Mesendoderm (in vitro differentiated cells): ENCODE measurements around the gene CPNE5.

Experiments
- DNase-seq: peaks from one replicate; pipeline ENCODE4 v3.0.0; 2013
- H2AK5ac ChIP-seq: 2 replicates; pipeline ENCODE4 v1.6.1; 2013; ENCODE audit warnings: low read length, inconsistent platforms
- H2BK120ac ChIP-seq: 2 replicates; pipeline ENCODE4 v1.6.1; 2013; ENCODE audit warnings: low read depth, mild to moderate bottlenecking, low read length, moderate library complexity, mixed read lengths
- H2BK15ac ChIP-seq: replicated peaks from 2 replicates; pipeline ENCODE4 v1.6.1; 2013; ENCODE audit warnings: low read depth, mild to moderate bottlenecking, moderate library complexity
- H2BK5ac ChIP-seq: 2 replicates; pipeline ENCODE4 v1.6.1; 2013; ENCODE audit warnings: low read length, inconsistent platforms
- H3K18ac ChIP-seq: 2 replicates; pipeline ENCODE4 v1.6.1; 2013; ENCODE audit warnings: mild to moderate bottlenecking, low read length, mixed read lengths
- H3K23ac ChIP-seq: one replicate; pipeline ENCODE4 v1.6.1; 2013; ENCODE audit warnings: low read length
- H3K27ac ChIP-seq: 2 replicates; pipeline ENCODE4 v1.5.1; 2013; ENCODE audit warnings: low read depth, mild to moderate bottlenecking, inconsistent platforms, low read length, moderate library complexity
- H3K27me3 ChIP-seq: 2 replicates; pipeline ENCODE4 v1.6.1; 2013; ENCODE audit warnings: low read length, control low read depth, mild to moderate bottlenecking, inconsistent platforms; ENCODE audit not compliant: insufficient read depth, poor library complexity
- H3K36me3 ChIP-seq: 2 replicates; pipeline ENCODE4 v1.6.1; 2013; ENCODE audit warnings: low read length, inconsistent platforms; ENCODE audit not compliant: control insufficient read depth, insufficient read depth
- H3K4ac ChIP-seq: one replicate; pipeline ENCODE4 v1.6.1; 2013; ENCODE audit warnings: low read depth, mild to moderate bottlenecking, low read length, moderate library complexity
- H3K4me1 ChIP-seq: 2 replicates; pipeline ENCODE4 v1.6.1; 2013; ENCODE audit warnings: low read depth, low read length, inconsistent platforms; ENCODE audit not compliant: control insufficient read depth
- H3K4me2 ChIP-seq: 2 replicates; pipeline ENCODE4 v1.6.1; 2013; ENCODE audit warnings: low read length
- H3K4me3 ChIP-seq: 2 replicates; pipeline ENCODE4 v1.5.1; 2013; ENCODE audit warnings: mild to moderate bottlenecking, low read length
- H3K56ac ChIP-seq: one replicate; pipeline ENCODE4 v1.6.1; 2013; ENCODE audit warnings: low read length
- H3K79me1 ChIP-seq: 2 replicates; pipeline ENCODE4 v1.6.1; 2013; ENCODE audit warnings: low read length, inconsistent platforms
- H3K79me2 ChIP-seq: 2 replicates; pipeline ENCODE4 v1.6.1; 2013; ENCODE audit warnings: mild to moderate bottlenecking, low read length; ENCODE audit not compliant: control insufficient read depth, insufficient read depth
- H3K9ac ChIP-seq: 2 replicates; pipeline ENCODE4 v1.6.1; 2013; ENCODE audit warnings: low read length, inconsistent platforms
- H4K5ac ChIP-seq: one replicate; pipeline ENCODE4 v1.6.1; 2013; ENCODE audit warnings: low read length
- H4K8ac ChIP-seq: one replicate; pipeline ENCODE4 v1.6.1; 2013; ENCODE audit warnings: low read depth, mild to moderate bottlenecking, control low read depth, low read length, moderate library complexity
- WGBS: extraction: QIAGEN DNeasy Blood & Tissue Kit; methylation state at CpG from one replicate; pipeline ENCODE4 v1.1.7; 2013; ENCODE audit warnings: low lambda C conversion rate, missing lambda C conversion rate; ENCODE audit not compliant: insufficient coverage; ENCODE audit errors: extremely low coverage; 5-methylcytosine and 5-hydroxymethylcytosine counted together

CPNE5 gene

DNA sequence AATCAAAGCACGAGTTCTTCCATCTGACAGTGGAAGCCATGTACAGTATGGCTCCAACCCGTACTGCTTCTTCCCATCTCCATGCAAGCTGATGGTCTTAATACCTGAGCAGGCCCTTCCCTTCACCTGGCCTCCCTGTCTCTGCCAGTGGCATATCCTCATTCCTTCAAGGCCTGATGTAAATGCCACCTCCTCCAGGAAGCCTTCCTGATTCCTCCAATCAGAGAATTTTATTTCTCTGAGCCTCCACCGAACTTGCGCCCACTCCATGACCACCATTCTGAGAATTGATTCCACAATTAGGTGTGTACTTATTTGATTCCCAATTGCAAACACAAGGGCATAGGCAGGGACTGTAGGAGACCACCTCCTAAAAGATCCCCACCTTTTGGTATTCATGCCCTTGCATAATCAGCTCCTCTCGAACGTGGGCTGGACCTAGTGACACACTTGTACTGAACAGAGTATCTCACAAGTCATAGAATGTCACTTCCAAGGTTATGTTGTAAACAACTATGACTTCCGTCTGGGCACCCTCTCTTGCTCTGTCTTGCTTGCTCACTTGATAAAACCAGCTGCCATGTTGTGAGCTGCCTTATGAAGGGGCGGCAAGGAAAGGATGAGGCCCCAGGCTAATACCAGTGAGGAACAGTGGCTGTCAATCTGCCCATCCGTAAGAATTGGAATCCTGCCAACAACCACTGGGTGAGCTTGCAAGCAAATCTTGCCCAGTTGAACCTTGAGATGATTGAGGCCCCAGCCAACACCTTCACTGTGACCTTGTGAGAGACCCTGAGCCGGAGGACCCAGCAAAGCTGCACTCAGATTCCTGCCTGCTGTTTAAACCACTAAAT, 38.8 kb downstream of the CPNE5 start:
- Histone ChIP-seq H2BK15ac (no peak overlapping the region), H2AK5ac (no peak overlapping the region), H3K18ac (no peak overlapping the region), H3K56ac (no peak overlapping the region), H3K27ac (no peak overlapping the region), H3K27me3 (no peaks in the 10 kb centered on the region), H2BK5ac (no peak overlapping the region), H4K8ac (no peak overlapping the region), H2BK120ac (no peak overlapping the region), H3K23ac (no peak overlapping the region), H3K9ac (no peak overlapping the region), H3K79me1 (no peaks in the 10 kb centered on the region), H3K79me2 (no peaks in the 10 kb centered on the region), H3K4me3 (no peak overlapping the region), H3K4me1 (no peaks in the 10 kb centered on the region), H3K4ac (no peak overlapping the region), H3K4me2 (no peak overlapping the region), H4K5ac (no peak overlapping the region), H3K36me3 (no peaks in the 10 kb centered on the region)
- DNase-seq = no peak
- no CpG with 5 or more reads among the region's 10 CpGs for WGBS

DNA sequence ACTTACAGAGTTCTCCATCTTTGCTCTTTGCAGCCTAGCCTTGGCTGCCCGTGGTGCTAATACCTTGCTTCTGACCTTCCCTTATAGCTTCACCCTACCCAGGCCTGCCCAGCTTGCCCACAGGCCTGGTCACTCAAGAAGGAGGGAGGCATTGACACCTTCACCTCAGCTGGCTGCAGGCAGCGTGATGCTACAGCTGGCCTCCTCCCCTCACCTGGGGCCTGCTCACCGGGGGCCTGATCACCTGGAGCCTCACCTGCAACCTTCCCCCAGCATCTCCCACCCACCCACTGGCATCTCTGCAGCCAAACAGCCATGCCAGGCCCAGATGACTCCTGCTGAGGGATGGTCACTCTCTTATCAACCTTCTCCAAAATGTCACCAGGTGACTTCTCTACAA, 40.4 kb downstream of the CPNE5 start:
- Histone ChIP-seq H3K27ac (no peak overlapping the region), H3K4ac (no peak overlapping the region), H3K4me2 (no peak overlapping the region), H3K9ac (no peak overlapping the region), H4K8ac (no peak overlapping the region), H3K4me3 (no peak overlapping the region), H4K5ac (no peak overlapping the region), H2BK15ac (no peak overlapping the region), H3K27me3 (no peaks in the 10 kb centered on the region), H3K79me1 (no peaks in the 10 kb centered on the region), H3K56ac (no peak overlapping the region), H3K18ac (no peak overlapping the region), H3K79me2 (no peaks in the 10 kb centered on the region), H3K4me1 (peaks cover 1% of the 10 kb centered on the region), H2BK5ac (no peak overlapping the region), H3K36me3 (no peaks in the 10 kb centered on the region), H3K23ac (no peak overlapping the region), H2BK120ac (no peak overlapping the region), H2AK5ac (no peak overlapping the region)
- DNase-seq = no peak
- WGBS = no CpG with 5 or more reads among the region's 3 CpGs

DNA sequence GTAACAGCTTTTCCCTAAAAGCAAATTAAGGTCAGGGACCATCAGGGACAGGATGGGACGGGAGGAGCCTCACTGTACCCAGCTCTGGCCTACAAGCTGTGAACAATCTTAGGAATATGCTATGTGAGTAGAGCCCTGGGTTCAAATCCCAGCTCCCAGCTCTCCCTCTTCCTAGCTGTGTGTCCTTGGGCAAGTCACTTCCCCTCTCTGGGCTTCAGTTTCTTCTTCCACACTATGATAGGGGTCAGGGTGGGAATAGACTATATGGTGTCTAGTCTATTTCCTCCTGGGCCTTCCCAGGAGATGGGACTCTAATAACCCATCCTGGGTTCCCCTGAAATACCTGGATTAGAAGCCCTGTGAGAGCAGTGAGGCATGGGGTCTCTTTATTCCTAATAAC, 41.6 kb downstream of the CPNE5 start:
- H4K5ac ChIP-seq = no peak overlapping the region
- no peak overlapping the region for H2AK5ac ChIP-seq
- no peaks in the 10 kb centered on the region for H3K79me1 ChIP-seq
- no peak overlapping the region for H3K4ac ChIP-seq
- H3K4me1 ChIP-seq = peaks cover 2% of the 10 kb centered on the region
- no peaks in the 10 kb centered on the region for H3K36me3 ChIP-seq
- DNase-seq = no peak
- no peak overlapping the region for H2BK120ac ChIP-seq
- H3K4me2 ChIP-seq = no peak overlapping the region
- no peak overlapping the region for H4K8ac ChIP-seq
- no peak overlapping the region for H3K9ac ChIP-seq
- no CpG with 5 or more reads among the region's 1 CpG for WGBS
- H3K23ac ChIP-seq = no peak overlapping the region
- H3K4me3 ChIP-seq = no peak overlapping the region
- H3K27me3 ChIP-seq = no peaks in the 10 kb centered on the region
- H3K79me2 ChIP-seq = no peaks in the 10 kb centered on the region
- no peak overlapping the region for H3K18ac ChIP-seq
- no peak overlapping the region for H3K56ac ChIP-seq
- no peak overlapping the region for H3K27ac ChIP-seq
- H2BK15ac ChIP-seq = no peak overlapping the region
- no peak overlapping the region for H2BK5ac ChIP-seq

DNA sequence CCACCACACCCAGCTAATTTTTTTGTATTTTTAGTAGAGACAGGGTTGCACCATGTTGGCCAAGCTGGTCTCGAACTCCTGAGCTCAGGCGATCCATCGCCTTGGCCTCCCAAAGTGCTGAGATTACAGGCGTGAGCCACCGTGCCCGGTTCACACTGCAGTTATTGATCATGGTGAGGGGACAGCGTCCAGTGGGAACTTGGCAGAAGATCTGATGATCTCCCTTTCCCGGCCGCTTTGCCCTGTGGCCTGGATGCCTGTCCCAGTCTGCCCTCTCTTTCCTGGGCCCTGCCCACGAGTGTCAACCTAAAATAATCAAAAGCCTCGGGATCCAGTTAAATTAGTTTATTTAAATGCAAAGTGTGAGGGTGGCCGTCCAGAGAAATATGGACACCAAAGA, 42.2 kb downstream of the CPNE5 start:
- WGBS = no CpG with 5 or more reads among the region's 12 CpGs
- no peak overlapping the region for H2BK120ac ChIP-seq

DNA sequence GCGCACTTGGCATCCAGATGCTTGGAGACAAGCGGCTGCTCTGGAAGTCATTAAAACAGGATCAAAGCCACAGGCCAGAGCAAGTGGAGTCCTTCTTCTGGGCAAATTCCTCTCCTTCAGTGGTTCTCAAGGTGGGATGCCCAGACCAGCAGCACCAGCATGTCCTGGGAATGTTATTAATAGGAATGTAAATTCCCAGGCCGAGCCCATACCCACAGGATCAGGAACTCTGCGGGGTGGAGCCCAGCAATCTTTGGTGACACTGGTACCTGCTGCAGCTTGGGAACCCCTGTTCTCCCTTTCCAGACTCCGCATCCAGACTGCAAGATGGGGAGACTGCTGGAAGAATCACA, 44.6 kb downstream of the CPNE5 start:
- Histone ChIP-seq H3K79me2 (no peaks in the 10 kb centered on the region), H2BK15ac (no peak overlapping the region), H3K9ac (no peak overlapping the region), H3K23ac (no peak overlapping the region), H3K27ac (no peak overlapping the region), H2BK120ac (no peak overlapping the region), H3K79me1 (no peaks in the 10 kb centered on the region), H3K4me3 (no peak overlapping the region), H3K4me1 (peaks cover 2% of the 10 kb centered on the region), H4K8ac (no peak overlapping the region), H3K36me3 (no peaks in the 10 kb centered on the region), H2AK5ac (no peak overlapping the region), H4K5ac (no peak overlapping the region), H3K27me3 (no peaks in the 10 kb centered on the region), H3K4ac (no peak overlapping the region), H2BK5ac (no peak overlapping the region), H3K4me2 (no peak overlapping the region), H3K56ac (no peak overlapping the region), H3K18ac (no peak overlapping the region)
- no peak for DNase-seq
- no CpG with 5 or more reads among the region's 5 CpGs for WGBS

More for the DNA sequence above, 42.2 kb downstream of the CPNE5 start:
- H4K5ac ChIP-seq = no peak overlapping the region
- DNase-seq = no peak
- no peaks in the 10 kb centered on the region for H3K79me2 ChIP-seq
- H3K18ac ChIP-seq = no peak overlapping the region
- H3K56ac ChIP-seq = no peak overlapping the region
- no peak overlapping the region for H4K8ac ChIP-seq
- no peak overlapping the region for H2AK5ac ChIP-seq
- H3K36me3 ChIP-seq = no peaks in the 10 kb centered on the region
- no peak overlapping the region for H3K27ac ChIP-seq
- peaks cover 2% of the 10 kb centered on the region for H3K4me1 ChIP-seq
- H3K4ac ChIP-seq = no peak overlapping the region
- H3K4me2 ChIP-seq = no peak overlapping the region
- no peak overlapping the region for H3K23ac ChIP-seq
- H3K4me3 ChIP-seq = no peak overlapping the region
- no peak overlapping the region for H2BK5ac ChIP-seq
- H2BK15ac ChIP-seq = no peak overlapping the region
- H3K9ac ChIP-seq = no peak overlapping the region
- H3K27me3 ChIP-seq = no peaks in the 10 kb centered on the region
- no peaks in the 10 kb centered on the region for H3K79me1 ChIP-seq
